HepG2 (cell line): Measurements from ENCODE around the gene MAN1C1.

Experiments used
- CTCF ChIP-seq: sonication (generic); formaldehyde crosslinking; IDR thresholded peaks from 2 replicates; pipeline ENCODE4 v1.5.0; 2020; ENCODE audit warnings: mild to moderate bottlenecking, missing genetic modification reagents, moderate library complexity
- HMG20B ChIP-seq: conservative IDR thresholded peaks from 2 replicates; pipeline ENCODE4 v1.6.1; 2016; ENCODE audit warnings: missing genetic modification reagents, missing compliant biosample characterization
- KMT2A ChIP-seq: sonication (generic); formaldehyde crosslinking; IDR thresholded peaks from 2 replicates; pipeline ENCODE4 v1.4.0; 2020; ENCODE audit warnings: missing genetic modification reagents
- NAIF1 ChIP-seq: sonication (generic); formaldehyde crosslinking; IDR thresholded peaks from 2 replicates; pipeline ENCODE4 v1.5.0; 2020; ENCODE audit warnings: mild to moderate bottlenecking, missing genetic modification reagents, borderline replicate concordance
- STAT6 ChIP-seq: sonication (generic); formaldehyde crosslinking; IDR thresholded peaks from 2 replicates; pipeline ENCODE4 v1.4.0; 2020; ENCODE audit warnings: missing genetic modification reagents, mild to moderate bottlenecking, borderline replicate concordance
- ZFP36 ChIP-seq: fragments of 150-350 bp; IDR thresholded peaks from 2 replicates; pipeline ENCODE4 v1.6.1; 2018; ENCODE audit warnings: borderline replicate concordance, low read length, low read depth; ENCODE audit not compliant: partially characterized antibody
- ZNF235 ChIP-seq: sonication (generic); formaldehyde crosslinking; IDR thresholded peaks from 2 replicates; pipeline ENCODE4 v1.8.1; 2023; ENCODE audit warnings: mild to moderate bottlenecking, missing genetic modification reagents, borderline replicate concordance
- ZNF24 ChIP-seq: fragments of 450-650 bp; IDR thresholded peaks from 2 replicates; pipeline ENCODE4 v1.6.1; 2017; ENCODE audit warnings: antibody characterized with exemption, mild to moderate bottlenecking
- ZNF256 ChIP-seq: sonication (generic); formaldehyde crosslinking; conservative IDR thresholded peaks from 2 replicates; pipeline ENCODE4 v1.4.0; 2020; ENCODE audit warnings: missing genetic modification reagents
- ZNF580 ChIP-seq: IDR thresholded peaks from 2 replicates; pipeline ENCODE4 v1.6.1; 2016; ENCODE audit warnings: low read depth, borderline replicate concordance

- no peak for TF ChIP-seq ZNF256
- TF ChIP-seq ZNF24 = no peak
- no peak for TF ChIP-seq KMT2A
- no peak for TF ChIP-seq CTCF
- TF ChIP-seq NAIF1 (CRISPR knock-in tag) = no peak
- TF ChIP-seq ZFP36 = no peak
- TF ChIP-seq STAT6 = no peak
- TF ChIP-seq ZNF580 (CRISPR knock-in tag) = no peak
- TF ChIP-seq HMG20B (CRISPR knock-in tag) = no peak
- no peak for TF ChIP-seq ZNF235 (CRISPR knock-in tag)
Measured at GRCh38 chr1:25647106-25647505, 30.5 kb downstream of the MAN1C1 start.
